IPS DF 4.7 (cell line): Measurements from ENCODE around the gene EVC.

Experiments
- DNase-seq: peaks from one replicate; pipeline ENCODE4 v3.0.0-alpha.2; 2013; ENCODE audit warnings: low spot score; ENCODE audit errors: extremely low read depth

The EVC gene

GRCh38 chr4:5730993-5731990, 20.3 kb downstream of the EVC start:
- no peak for DNase-seq

- DNase-seq = no peak
These were observed 21.2 kb downstream of the EVC start for GRCh38 chr4:5732158-5732557.

GRCh38 chr4:5734853-5735252, 23.9 kb downstream of the EVC start:
- DNase-seq = no peak

GRCh38 chr4:5735463-5735862, 24.5 kb downstream of the EVC start:
- no peak for DNase-seq

- DNase-seq = no peak
These were observed 27.1 kb downstream of the EVC start for GRCh38 chr4:5738061-5738460.

- DNase-seq = no peak
These were observed 31.4 kb downstream of the EVC start for GRCh38 chr4:5742388-5742787.

- DNase-seq = no peak
These were observed 32.0 kb downstream of the EVC start for GRCh38 chr4:5742968-5743367.

- DNase-seq = no peak
These were observed 35.2 kb downstream of the EVC start for GRCh38 chr4:5746250-5746649.

- no peak for DNase-seq
These were observed 36.1 kb downstream of the EVC start for GRCh38 chr4:5746829-5747737.

GRCh38 chr4:5747738-5748375, 36.9 kb downstream of the EVC start:
- DNase-seq = no peak

- no peak for DNase-seq
These were observed 38.6 kb downstream of the EVC start for GRCh38 chr4:5749568-5749967.

- DNase-seq = no peak
These were observed 39.3 kb downstream of the EVC start for GRCh38 chr4:5750052-5750945.

- DNase-seq = no peak
These were observed 40.1 kb downstream of the EVC start for GRCh38 chr4:5750946-5751665.

- DNase-seq = no peak
These were observed 40.8 kb downstream of the EVC start for GRCh38 chr4:5751666-5752375.

- peak; percentile 80 for DNase-seq
These were observed 41.6 kb downstream of the EVC start for GRCh38 chr4:5752376-5753184.

GRCh38 chr4:5753366-5753765, 42.4 kb downstream of the EVC start:
- no peak for DNase-seq

- no peak for DNase-seq
These were observed 42.9 kb downstream of the EVC start for GRCh38 chr4:5753766-5754528.

- no peak for DNase-seq
These were observed 43.5 kb downstream of the EVC start for GRCh38 chr4:5754529-5754881.
